Hepatocyte (in vitro differentiated cells): ENCODE data around the gene NTRK1. TPM values are rescaled to one million over a fixed set of nuclear protein-coding genes. Genes with fewer than 3 reads are reported as not detected.

Experiments used
- DNase-seq: peaks from one replicate; pipeline ENCODE4 v3.0.0-alpha.2; 2016; ENCODE audit warnings: low spot score
- H2AFZ ChIP-seq: fragments of 200-600 bp; sonication (generic); 2 replicates; pipeline ENCODE4 v1.6.0; 2016; ENCODE audit warnings: antibody characterized with exemption, mild to moderate bottlenecking
- H3K27ac ChIP-seq: fragments of 200-600 bp; sonication (generic); 2 replicates; pipeline ENCODE4 v1.5.1; 2016; ENCODE audit warnings: mild to moderate bottlenecking
- H3K27me3 ChIP-seq: fragments of 200-600 bp; sonication (generic); 2 replicates; pipeline ENCODE4 v1.6.1; 2016
- H3K36me3 ChIP-seq: fragments of 200-600 bp; sonication (generic); replicated peaks from 2 replicates; pipeline ENCODE4 v1.5.1; 2016; ENCODE audit warnings: low read depth; ENCODE audit not compliant: insufficient read depth
- H3K4me1 ChIP-seq: fragments of 200-600 bp; sonication (generic); 2 replicates; pipeline ENCODE4 v1.5.1; 2016; ENCODE audit warnings: mild to moderate bottlenecking, moderate library complexity; ENCODE audit not compliant: insufficient read depth
- H3K4me2 ChIP-seq: fragments of 200-600 bp; sonication (generic); 2 replicates; pipeline ENCODE4 v1.6.0; 2016
- H3K4me3 ChIP-seq: fragments of 200-600 bp; sonication (generic); 2 replicates; pipeline ENCODE4 v1.5.1; 2016; ENCODE audit warnings: mild to moderate bottlenecking
- H3K79me2 ChIP-seq: fragments of 200-600 bp; sonication (generic); 2 replicates; pipeline ENCODE4 v1.6.0; 2017; ENCODE audit warnings: mild to moderate bottlenecking
- H3K9me2 ChIP-seq: fragments of 200-600 bp; sonication (generic); replicated peaks from 2 replicates; pipeline ENCODE4 v1.6.0; 2017; ENCODE audit warnings: mild to moderate bottlenecking; ENCODE audit not compliant: insufficient read depth
- H3K9me3 ChIP-seq: fragments of 200-600 bp; sonication (generic); 2 replicates; pipeline ENCODE4 v1.5.1; 2016; ENCODE audit warnings: low read depth, mild to moderate bottlenecking
- H4K20me1 ChIP-seq: fragments of 200-600 bp; sonication (generic); 2 replicates; pipeline ENCODE4 v1.6.0; 2016; ENCODE audit warnings: mild to moderate bottlenecking; ENCODE audit not compliant: insufficient read depth, poor library complexity, severe bottlenecking
- CTCF ChIP-seq: fragments of 200-600 bp; sonication (generic); IDR thresholded peaks from 2 replicates; pipeline ENCODE4 v1.5.1; 2016; ENCODE audit warnings: antibody characterized with exemption, mild to moderate bottlenecking; ENCODE audit not compliant: poor library complexity
- EZH2 ChIP-seq: fragments of 200-600 bp; sonication (generic); IDR thresholded peaks from 2 replicates; pipeline ENCODE4 v1.6.1; 2016; ENCODE audit warnings: antibody characterized with exemption, mild to moderate bottlenecking, borderline replicate concordance
- EZH2phosphoT487 ChIP-seq: fragments of 200-600 bp; sonication (generic); IDR thresholded peaks from one replicate; pipeline ENCODE4 v1.6.1; 2018; ENCODE audit warnings: antibody characterized with exemption, mild to moderate bottlenecking, low read depth, moderate library complexity; ENCODE audit not compliant: unreplicated experiment, severe bottlenecking
- WGBS: methylation state at CpG from one replicate; pipeline ENCODE4 v1.1.6; 2016; ENCODE audit warnings: low lambda C conversion rate; ENCODE audit errors: missing lambda C conversion rate; 5-methylcytosine and 5-hydroxymethylcytosine counted together
- polyA plus RNA-seq: library from polyadenylated mRNA; unstranded; fragments of >200 nt; fragmentation: Nextera tagmentation; extraction: Ambion mirVana; gene quantifications from 2 replicates; pipeline ENCODE4 v1.2.1, GENCODE V29; 2016
- total RNA-seq: library from RNA; depleted of rRNA; stranded (reverse); fragments of >200 nt; gene quantifications from 2 replicates; pipeline ENCODE4 v1.2.3, GENCODE V29; 2014

NTRK1 gene
- total and polyA plus RNA-seq, 2 experiments from 2014 or later, result 0.13 TPM; not detected in 1

DNA sequence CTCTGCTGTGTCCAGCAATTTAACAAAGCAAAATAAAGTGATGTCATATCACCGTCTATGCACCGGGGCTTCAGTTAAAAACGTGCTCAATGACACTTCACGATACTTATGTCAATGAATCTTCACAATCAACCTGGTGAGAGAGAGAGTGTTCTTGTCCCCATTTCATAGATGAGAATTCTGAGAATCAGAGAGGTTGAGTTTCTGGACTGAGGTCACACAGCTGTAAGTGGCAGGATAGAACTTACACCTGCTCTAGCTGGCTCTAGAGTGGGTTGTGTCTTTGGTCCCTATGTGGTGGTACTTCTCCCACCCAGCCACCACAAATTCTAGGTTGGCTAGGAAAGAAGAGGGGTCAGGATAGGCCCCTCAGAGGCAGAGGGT, 5.2 kb downstream of the NTRK1 start:
- H3K4me2 ChIP-seq, result no peak overlapping the region
- H3K27ac ChIP-seq, result no peak overlapping the region
- no peaks in the 10 kb centered on the region for H3K79me2 ChIP-seq
- no peak overlapping the region for H3K4me3 ChIP-seq
- peaks cover 2% of the 10 kb centered on the region for H3K4me1 ChIP-seq
- H3K36me3 ChIP-seq, result no peaks in the 10 kb centered on the region
- no peak for DNase-seq
- H4K20me1 ChIP-seq, result no peaks in the 10 kb centered on the region
- no peaks in the 10 kb centered on the region for H3K9me3 ChIP-seq
- H2AFZ ChIP-seq, result no peak overlapping the region
- TF ChIP-seq EZH2 (no peak), EZH2phosphoT487 (no peak), CTCF (no peak)
- no peaks in the 10 kb centered on the region for H3K9me2 ChIP-seq
- WGBS, result 89% methylated on average over 4 of the region's 4 CpGs
- peaks cover 59% of the 10 kb centered on the region for H3K27me3 ChIP-seq

DNA sequence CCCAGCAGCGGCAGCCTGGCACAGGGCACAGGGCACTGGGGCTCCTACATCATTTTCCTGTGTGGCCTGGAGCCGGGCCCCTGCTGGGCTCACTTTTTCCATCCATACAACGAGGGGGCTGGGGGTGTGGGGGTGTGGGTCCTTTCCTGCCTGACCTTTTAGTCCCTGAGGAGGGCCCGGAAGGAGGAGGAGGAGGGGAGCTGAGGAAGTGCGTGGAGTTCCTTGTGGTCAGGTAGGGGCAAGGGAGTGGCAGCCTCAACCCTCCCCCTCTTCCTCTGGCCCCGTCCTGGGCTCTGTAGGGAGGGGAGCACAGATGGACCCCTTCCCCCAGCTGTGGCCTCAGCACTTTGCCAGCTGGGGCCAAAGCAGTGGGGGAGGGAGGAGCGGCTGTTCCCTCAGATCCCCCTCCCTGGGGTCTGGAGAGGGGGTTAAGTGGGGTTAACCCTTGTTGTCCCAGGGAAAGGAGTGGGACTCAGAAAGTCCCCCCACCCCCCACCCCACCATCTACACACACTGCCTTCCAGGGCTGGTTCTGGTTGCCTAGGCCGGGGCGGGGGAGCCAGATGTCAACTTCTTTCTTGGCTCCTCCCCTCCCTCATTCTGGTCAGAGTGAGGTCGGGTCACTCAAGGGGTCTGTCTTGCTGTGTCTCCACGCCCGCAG, 5.7 kb downstream of the NTRK1 start:
- Histone ChIP-seq H3K9me2 (no peaks in the 10 kb centered on the region), H3K27me3 (peaks cover 55% of the 10 kb centered on the region), H3K27ac (no peak overlapping the region), H3K9me3 (no peaks in the 10 kb centered on the region), H3K4me3 (no peak overlapping the region), H3K79me2 (no peaks in the 10 kb centered on the region), H3K4me2 (no peak overlapping the region), H3K4me1 (no peaks in the 10 kb centered on the region), H3K36me3 (no peaks in the 10 kb centered on the region), H2AFZ (no peak overlapping the region), H4K20me1 (no peaks in the 10 kb centered on the region)
- WGBS, result 68% methylated on average over 10 of the region's 12 CpGs
- TF ChIP-seq EZH2phosphoT487 (no peak), EZH2 (no peak), CTCF (no peak)
- DNase-seq, result no peak

- WGBS, result 70% methylated on average over 10 of the region's 13 CpGs
- Histone ChIP-seq H4K20me1 (no peaks in the 10 kb centered on the region), H3K4me3 (no peak overlapping the region), H3K36me3 (no peaks in the 10 kb centered on the region), H3K9me2 (no peaks in the 10 kb centered on the region), H3K4me2 (no peak overlapping the region), H3K9me3 (no peaks in the 10 kb centered on the region), H3K27ac (no peak overlapping the region), H2AFZ (no peak overlapping the region), H3K27me3 (peaks cover 36% of the 10 kb centered on the region), H3K4me1 (no peaks in the 10 kb centered on the region), H3K79me2 (no peaks in the 10 kb centered on the region)
- DNase-seq, result no peak
- TF ChIP-seq CTCF, result no peak
- TF ChIP-seq EZH2, result no peak
- TF ChIP-seq EZH2phosphoT487, result no peak
These were observed 7.7 kb downstream of the NTRK1 start for GRCh38 chr1:156868341-156868740.
